HCT116 (cell line): ENCODE measurements around the gene WASF2.

ENCODE experiments used
- CTCF ChIP-seq, 3 experiments: fragments of 200-600 bp in 1 of 3; sonication (generic) in 1 of 3; IDR thresholded peaks in 2 of 3; conservative IDR thresholded peaks in 1 of 3; 2 replicates each; pipeline ENCODE4 v1.5.1; 2012 to 2017; ENCODE audit warnings: low read depth in 2 of 3, low read length in 2 of 3, antibody characterized with exemption in 1 of 3, borderline replicate concordance in 1 of 3, control low read depth in 1 of 3, mild to moderate bottlenecking in 1 of 3, mixed read lengths in 1 of 3, mixed run types in 1 of 3, moderate library complexity in 1 of 3; ENCODE audit not compliant: insufficient read depth in 1 of 3
- POLR2A ChIP-seq: IDR thresholded peaks from 2 replicates; pipeline ENCODE4 v1.7.0; 2011; ENCODE audit warnings: borderline replicate concordance; ENCODE audit not compliant: insufficient read depth, insufficient read length; ENCODE audit errors: extremely low read depth
- YY1 ChIP-seq: IDR thresholded peaks from 2 replicates; pipeline ENCODE4 v1.6.1; 2011; ENCODE audit warnings: low read length, low read depth, moderate library complexity, mild to moderate bottlenecking; ENCODE audit not compliant: insufficient replicate concordance; ENCODE audit errors: extremely low read depth

- no peak for TF ChIP-seq POLR2A
- TF ChIP-seq CTCF (IDR thresholded peaks at IDR 0.05 in 2 of 3, conservative IDR thresholded peaks at IDR 0.05 in 1 of 3; ENCODE audit: borderline replicate concordance in 1 of 3, insufficient read depth in 1 of 3, low read depth in 2 of 3, low read length in 2 of 3), result no peak
- no peak for TF ChIP-seq YY1
These were observed 108.9 kb downstream of the WASF2 start for GRCh38 chr1:27380766-27381733.
